Skeletal muscle satellite cell (primary cell): ENCODE measurements around the gene SYNGAP1.
"Not testable (repeated sequence)": the region's sequence is repeated elsewhere in the genome, so short reads cannot be mapped to it uniquely, and the experiment has no call there.

Source experiments
- H3K27me3 ChIP-seq: 2 replicates; pipeline ENCODE4 v1.7.0; 2013; ENCODE audit warnings: low read length; ENCODE audit not compliant: control insufficient read depth, insufficient read depth
- H3K36me3 ChIP-seq: 2 replicates; pipeline ENCODE4 v1.7.0; 2013; ENCODE audit warnings: mild to moderate bottlenecking, control low read depth, low read length; ENCODE audit not compliant: insufficient read depth
- H3K4me1 ChIP-seq: 2 replicates; pipeline ENCODE4 v1.7.0; 2013; ENCODE audit warnings: low read length; ENCODE audit not compliant: control insufficient read depth, insufficient read depth
- H3K4me2 ChIP-seq: 2 replicates; pipeline ENCODE4 v1.7.0; 2013; ENCODE audit warnings: mild to moderate bottlenecking, low read length
- H3K4me3 ChIP-seq: 2 replicates; pipeline ENCODE4 v1.7.0; 2013; ENCODE audit warnings: low read length
- H3K9ac ChIP-seq: 2 replicates; pipeline ENCODE4 v1.7.0; 2013; ENCODE audit warnings: mild to moderate bottlenecking, low read depth, low read length, moderate library complexity
- H3K9me3 ChIP-seq: replicated peaks from 2 replicates; pipeline ENCODE4 v1.7.0; 2013; ENCODE audit warnings: mild to moderate bottlenecking, control low read depth, low read length

The SYNGAP1 gene

GRCh38 chr6:33467091-33467490, 47.2 kb downstream of the SYNGAP1 start:
- no peak overlapping the region for H3K9ac ChIP-seq
- H3K27me3 ChIP-seq = peaks cover 41% of the 10 kb centered on the region
- no peaks in the 10 kb centered on the region for H3K36me3 ChIP-seq
- no peak overlapping the region for H3K4me3 ChIP-seq
- H3K4me1 ChIP-seq = no peaks in the 10 kb centered on the region
- no peaks in the 10 kb centered on the region for H3K9me3 ChIP-seq
- no peak overlapping the region for H3K4me2 ChIP-seq

DNA sequence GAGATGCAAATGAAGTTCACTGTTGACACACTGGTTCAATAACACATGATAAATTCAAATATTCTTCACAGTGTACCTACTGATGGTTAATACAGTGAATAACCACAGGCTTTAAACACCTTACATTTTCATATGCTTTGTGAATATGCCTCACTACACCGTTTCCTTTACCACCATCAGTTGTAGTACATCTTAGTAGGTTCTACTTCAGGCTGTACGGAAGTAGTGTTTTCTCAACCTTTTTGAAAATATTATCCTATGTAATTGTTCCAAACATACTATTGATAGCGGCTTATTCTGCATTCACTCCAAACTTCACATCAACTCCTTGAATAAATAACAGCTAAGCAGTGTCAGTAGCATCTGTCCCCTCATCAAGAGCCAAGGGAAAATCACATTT, 49.8 kb downstream of the SYNGAP1 start:
- Histone ChIP-seq H3K4me3 (no peak overlapping the region), H3K4me1 (no peaks in the 10 kb centered on the region), H3K9ac (no peak overlapping the region), H3K36me3 (no peaks in the 10 kb centered on the region), H3K4me2 (no peak overlapping the region), H3K9me3 (no peaks in the 10 kb centered on the region), H3K27me3 (peaks cover 33% of the 10 kb centered on the region)

DNA sequence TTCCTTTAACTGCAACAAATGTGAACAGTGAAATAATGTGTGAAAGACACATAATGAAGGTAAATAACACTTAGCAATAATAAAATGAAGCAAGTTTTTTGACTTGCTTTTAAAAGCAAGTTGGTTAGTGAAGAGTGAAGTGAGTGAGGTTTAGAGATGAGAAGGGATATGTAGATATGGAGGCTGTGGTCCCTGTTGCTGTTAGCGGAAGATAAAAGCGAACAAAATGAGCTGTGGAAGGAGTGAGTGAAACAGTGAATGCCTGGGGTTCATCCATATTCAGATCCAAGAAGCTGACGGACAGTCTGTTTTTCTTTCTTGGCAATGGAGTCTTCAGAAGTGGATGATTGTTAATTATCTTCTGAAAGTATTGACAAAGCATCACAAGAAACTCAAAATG, 58.0 kb downstream of the SYNGAP1 start:
- Histone ChIP-seq H3K27me3 (peaks cover 18% of the 10 kb centered on the region), H3K4me2 (no peak overlapping the region), H3K4me3 (no peak overlapping the region), H3K4me1 (no peaks in the 10 kb centered on the region), H3K9me3 (no peaks in the 10 kb centered on the region), H3K9ac (no peak overlapping the region), H3K36me3 (no peaks in the 10 kb centered on the region)

DNA sequence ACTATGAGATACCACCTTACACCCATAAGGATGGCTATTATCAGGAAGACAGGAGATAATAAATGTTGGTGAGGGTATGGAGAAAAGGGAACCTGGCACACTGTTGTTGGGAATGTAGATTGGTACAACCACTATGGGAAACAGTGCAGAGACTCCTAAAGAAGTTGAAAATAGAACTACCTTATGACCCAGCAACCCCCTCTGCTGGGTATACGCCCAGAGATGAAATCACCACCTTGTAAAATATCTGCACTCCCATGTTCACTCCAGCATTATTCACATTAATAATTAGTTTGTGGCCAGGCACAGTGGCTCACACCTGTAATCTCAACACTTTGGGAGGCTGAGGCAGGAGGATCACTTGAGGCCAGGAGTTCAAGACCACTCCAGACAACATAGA, 61.3 kb downstream of the SYNGAP1 start:
- Histone ChIP-seq H3K36me3 (no peaks in the 10 kb centered on the region), H3K9me3 (no peaks in the 10 kb centered on the region), H3K4me2 (no peak overlapping the region), H3K9ac (no peak overlapping the region), H3K27me3 (peaks cover 18% of the 10 kb centered on the region), H3K4me1 (no peaks in the 10 kb centered on the region), H3K4me3 (no peak overlapping the region)

DNA sequence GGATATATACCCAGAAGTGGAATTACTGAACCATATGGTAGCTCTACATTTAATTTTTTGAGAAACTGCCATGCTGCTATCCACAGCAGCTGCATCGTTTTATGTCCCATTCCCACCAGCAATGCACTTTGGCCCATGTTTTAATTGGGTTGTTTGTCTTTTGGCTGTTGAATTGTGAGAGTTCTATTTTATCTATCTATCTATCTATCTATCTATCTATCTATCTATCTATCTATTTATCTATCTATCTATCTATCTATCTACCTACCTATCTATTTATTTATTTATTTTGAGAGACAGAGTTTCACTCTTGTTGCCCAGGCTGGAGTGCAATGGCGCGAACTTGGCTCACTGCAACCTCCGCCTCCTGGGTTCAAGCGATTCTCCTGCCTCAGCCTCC, 62.8 kb downstream of the SYNGAP1 start:
- not testable (repeated sequence) for H3K9ac ChIP-seq, H3K36me3 ChIP-seq, H3K4me3 ChIP-seq, H3K9me3 ChIP-seq, H3K4me2 ChIP-seq, H3K4me1 ChIP-seq
- H3K27me3 ChIP-seq = peaks cover 13% of the 10 kb centered on the region

- H3K27me3 ChIP-seq = peaks cover 10% of the 10 kb centered on the region
- no peak overlapping the region for H3K4me2 ChIP-seq
- no peak overlapping the region for H3K9ac ChIP-seq
- no peaks in the 10 kb centered on the region for H3K36me3 ChIP-seq
- H3K4me1 ChIP-seq = no peaks in the 10 kb centered on the region
- no peaks in the 10 kb centered on the region for H3K9me3 ChIP-seq
- no peak overlapping the region for H3K4me3 ChIP-seq
Observed at GRCh38 chr6:33483678-33484077, 63.8 kb downstream of the SYNGAP1 start.

GRCh38 chr6:33484673-33485262, 64.9 kb downstream of the SYNGAP1 start:
- not testable (repeated sequence) for H3K27me3 ChIP-seq, H3K9ac ChIP-seq, H3K4me2 ChIP-seq, H3K9me3 ChIP-seq, H3K4me3 ChIP-seq, H3K36me3 ChIP-seq, H3K4me1 ChIP-seq

DNA sequence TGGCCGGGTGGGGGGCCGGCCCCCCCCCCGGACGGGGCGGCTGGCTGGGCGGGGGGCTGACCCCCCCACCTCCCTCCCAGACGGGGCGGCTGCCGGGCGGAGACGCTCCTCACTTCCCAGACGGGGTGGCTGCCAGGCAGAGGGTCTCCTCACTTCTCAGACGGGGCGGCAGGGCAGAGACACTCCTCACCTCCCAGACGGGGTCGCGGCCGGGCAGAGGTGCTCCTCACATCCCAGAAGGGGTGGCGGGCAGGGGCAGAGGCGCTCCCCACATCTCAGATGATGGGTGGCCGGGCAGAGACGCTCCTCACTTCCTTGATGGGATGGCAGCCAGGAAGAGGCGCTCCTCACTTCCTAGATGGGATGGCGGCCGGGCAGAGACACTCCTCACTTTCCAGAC, 65.8 kb downstream of the SYNGAP1 start:
- not testable (repeated sequence) for H3K9ac ChIP-seq, H3K9me3 ChIP-seq, H3K4me3 ChIP-seq, H3K4me2 ChIP-seq, H3K36me3 ChIP-seq, H3K4me1 ChIP-seq
- H3K27me3 ChIP-seq = peaks cover 12% of the 10 kb centered on the region

- H3K4me1 ChIP-seq = no peaks in the 10 kb centered on the region
- no peak overlapping the region for H3K9ac ChIP-seq
- H3K4me3 ChIP-seq = no peak overlapping the region
- no peak overlapping the region for H3K4me2 ChIP-seq
- H3K36me3 ChIP-seq = no peaks in the 10 kb centered on the region
- peaks cover 28% of the 10 kb centered on the region for H3K27me3 ChIP-seq
- H3K9me3 ChIP-seq = no peaks in the 10 kb centered on the region
Observed at GRCh38 chr6:33488339-33488738, 68.5 kb downstream of the SYNGAP1 start.

DNA sequence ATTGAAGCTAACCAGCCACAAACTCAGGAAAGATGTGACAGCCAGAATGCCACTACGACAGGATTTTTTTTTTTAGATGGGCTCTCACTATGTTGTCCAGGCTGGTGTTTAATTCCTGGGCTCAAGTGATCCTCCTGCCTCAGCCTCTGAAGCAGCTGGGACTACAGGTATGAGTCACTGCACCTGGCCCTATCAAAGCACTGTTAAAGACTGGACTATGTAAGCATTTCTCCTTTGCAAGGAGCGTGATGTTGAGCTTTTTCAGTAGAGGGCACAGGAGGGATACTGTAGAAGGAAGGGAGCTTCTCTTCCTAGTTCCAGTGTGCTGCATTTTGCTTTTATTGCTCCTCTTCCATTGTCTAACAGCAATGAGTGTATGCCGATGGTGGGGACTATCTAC, 70.3 kb downstream of the SYNGAP1 start:
- H3K9me3 ChIP-seq = no peaks in the 10 kb centered on the region
- H3K27me3 ChIP-seq = peaks cover 28% of the 10 kb centered on the region
- no peak overlapping the region for H3K9ac ChIP-seq
- H3K4me3 ChIP-seq = no peak overlapping the region
- no peaks in the 10 kb centered on the region for H3K4me1 ChIP-seq
- no peaks in the 10 kb centered on the region for H3K36me3 ChIP-seq
- H3K4me2 ChIP-seq = no peak overlapping the region

DNA sequence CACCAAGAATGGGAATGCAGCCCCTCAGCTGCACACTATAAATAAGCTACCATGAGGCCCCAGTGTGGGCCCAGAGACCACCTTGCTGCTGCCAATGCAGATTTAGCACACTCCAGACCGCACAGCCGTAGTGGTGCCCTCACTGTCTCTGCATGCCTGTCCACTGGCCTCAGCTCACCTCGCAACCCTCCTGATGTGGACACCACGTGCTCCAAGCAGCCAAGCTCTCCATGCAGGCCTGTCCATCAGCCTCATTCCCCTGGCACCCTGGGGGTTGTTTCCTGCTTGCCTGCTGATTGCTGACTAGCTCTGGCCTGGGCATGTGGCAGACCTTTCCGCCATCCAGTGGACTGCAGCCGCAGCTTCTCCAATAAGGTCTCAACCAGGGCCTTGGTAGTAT, 70.8 kb downstream of the SYNGAP1 start:
- Histone ChIP-seq H3K4me2 (no peak overlapping the region), H3K9me3 (no peaks in the 10 kb centered on the region), H3K27me3 (peaks cover 28% of the 10 kb centered on the region), H3K4me3 (no peak overlapping the region), H3K4me1 (no peaks in the 10 kb centered on the region), H3K36me3 (no peaks in the 10 kb centered on the region), H3K9ac (no peak overlapping the region)

DNA sequence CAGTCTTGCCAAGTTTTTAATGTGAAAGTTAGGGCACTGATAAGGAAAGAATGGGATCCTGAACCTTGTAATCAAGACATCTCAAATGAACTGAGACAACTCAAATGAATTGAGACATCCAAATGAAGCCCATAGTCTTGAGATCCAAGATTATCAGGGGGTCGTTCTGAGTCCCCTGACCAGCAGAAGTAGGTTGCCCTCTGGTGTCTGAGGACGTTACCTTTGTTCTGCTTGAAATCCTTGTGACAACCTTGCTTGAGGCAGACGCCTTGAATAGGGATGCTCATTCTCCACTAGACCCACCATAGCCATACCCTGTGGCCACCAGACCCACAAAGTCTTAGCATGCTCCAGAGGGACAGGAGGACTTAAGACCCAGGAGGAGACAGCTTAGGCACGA, 72.2 kb downstream of the SYNGAP1 start:
- H3K4me1 ChIP-seq = no peaks in the 10 kb centered on the region
- H3K27me3 ChIP-seq = peaks cover 36% of the 10 kb centered on the region
- H3K9ac ChIP-seq = no peak overlapping the region
- no peak overlapping the region for H3K4me3 ChIP-seq
- H3K36me3 ChIP-seq = no peaks in the 10 kb centered on the region
- no peak overlapping the region for H3K4me2 ChIP-seq
- H3K9me3 ChIP-seq = no peaks in the 10 kb centered on the region
